Posterior cingulate gyrus (tissue), 11 donors: ENCODE results near the gene KEL.
"Not testable (repeated sequence)": the region's sequence is repeated elsewhere in the genome, so short reads cannot be mapped to it uniquely, and the experiment has no call there.

Experiments
- DNase-seq, 10 donors: peaks; one replicate each; pipeline versions ENCODE4 v3.0.0 to v3.0.0-alpha.2; 2020 to 2021; ENCODE audit warnings: mixed read lengths in 3 of 10
- intact Hi-C: fragments of 100-400 bp; cut with DNase I; formaldehyde crosslinking; loops from one replicate; pipeline ENCODE4 v1.15.1; 2023

Gene KEL, protein sequence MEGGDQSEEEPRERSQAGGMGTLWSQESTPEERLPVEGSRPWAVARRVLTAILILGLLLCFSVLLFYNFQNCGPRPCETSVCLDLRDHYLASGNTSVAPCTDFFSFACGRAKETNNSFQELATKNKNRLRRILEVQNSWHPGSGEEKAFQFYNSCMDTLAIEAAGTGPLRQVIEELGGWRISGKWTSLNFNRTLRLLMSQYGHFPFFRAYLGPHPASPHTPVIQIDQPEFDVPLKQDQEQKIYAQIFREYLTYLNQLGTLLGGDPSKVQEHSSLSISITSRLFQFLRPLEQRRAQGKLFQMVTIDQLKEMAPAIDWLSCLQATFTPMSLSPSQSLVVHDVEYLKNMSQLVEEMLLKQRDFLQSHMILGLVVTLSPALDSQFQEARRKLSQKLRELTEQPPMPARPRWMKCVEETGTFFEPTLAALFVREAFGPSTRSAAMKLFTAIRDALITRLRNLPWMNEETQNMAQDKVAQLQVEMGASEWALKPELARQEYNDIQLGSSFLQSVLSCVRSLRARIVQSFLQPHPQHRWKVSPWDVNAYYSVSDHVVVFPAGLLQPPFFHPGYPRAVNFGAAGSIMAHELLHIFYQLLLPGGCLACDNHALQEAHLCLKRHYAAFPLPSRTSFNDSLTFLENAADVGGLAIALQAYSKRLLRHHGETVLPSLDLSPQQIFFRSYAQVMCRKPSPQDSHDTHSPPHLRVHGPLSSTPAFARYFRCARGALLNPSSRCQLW

GRCh38 chr7:142961973-142962926 is at the start of gene KEL:
Gene KEL (minus strand): TSS chr7:142962363. CDS start chr7:142962206, 157 bp downstream.
- intact Hi-C loops = no loop called here
- DNase-seq = no peak

DNA sequence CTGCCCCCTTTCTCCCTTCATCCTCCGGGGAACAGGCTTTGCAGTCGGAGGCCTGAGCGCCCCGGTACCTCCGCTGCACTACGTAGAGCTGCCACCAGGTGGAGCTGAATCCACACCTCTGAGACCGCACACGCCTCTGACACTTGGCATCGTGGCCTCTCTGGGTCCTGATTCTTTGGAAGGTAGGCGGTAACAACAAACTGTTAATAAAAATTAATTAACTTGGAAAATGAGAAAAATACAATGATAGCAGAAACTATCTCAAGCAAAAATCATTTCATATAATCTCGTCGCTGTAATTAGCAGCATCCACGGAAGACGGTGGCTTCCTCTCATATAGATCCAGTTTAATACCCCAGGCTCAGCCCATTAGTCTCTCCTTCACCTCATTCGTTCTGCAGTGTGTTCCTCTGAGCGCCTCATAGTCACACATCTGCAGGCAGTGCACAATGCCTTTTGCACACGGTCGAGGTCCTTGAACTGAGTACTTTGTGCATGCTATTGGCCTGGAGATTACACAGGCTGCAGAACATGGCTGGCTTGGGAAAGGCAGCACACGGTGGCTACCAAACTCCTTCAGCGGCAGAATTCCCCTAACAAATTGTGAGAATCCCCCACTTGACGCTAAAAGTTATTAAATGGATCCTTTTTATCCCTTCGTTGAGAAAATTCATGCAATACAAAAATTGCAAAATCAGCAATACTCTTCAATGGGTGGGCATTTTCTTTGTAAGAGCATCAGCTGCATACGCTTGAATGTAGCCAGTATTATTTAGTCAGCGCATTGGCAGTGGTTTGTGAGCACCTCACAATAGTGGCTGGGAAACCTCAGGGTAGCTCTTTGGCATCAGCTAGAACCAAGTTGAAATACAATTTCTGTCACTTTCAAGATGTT is 46.1 kb upstream of the KEL start:
- DNase-seq = peak; percentile 66 to 97 (median 84)
- intact Hi-C loops = loop anchor here (1.0 to 2.0 kb wide), 2 partner anchors 155 to 207 kb away; no protein-coding TSS in a partner anchor

- DNase-seq = no peak
- intact Hi-C loops = no loop called here
Measured at GRCh38 chr7:143005632-143006260, 43.6 kb upstream of the KEL start.

GRCh38 chr7:143003393-143004051 is 41.4 kb upstream of the KEL start:
- intact Hi-C loops = loop anchor here (2.0 kb wide), 1 partner anchor 149 kb away; the partner anchor contains the start of gene EPHB6
- DNase-seq = no peak

DNA sequence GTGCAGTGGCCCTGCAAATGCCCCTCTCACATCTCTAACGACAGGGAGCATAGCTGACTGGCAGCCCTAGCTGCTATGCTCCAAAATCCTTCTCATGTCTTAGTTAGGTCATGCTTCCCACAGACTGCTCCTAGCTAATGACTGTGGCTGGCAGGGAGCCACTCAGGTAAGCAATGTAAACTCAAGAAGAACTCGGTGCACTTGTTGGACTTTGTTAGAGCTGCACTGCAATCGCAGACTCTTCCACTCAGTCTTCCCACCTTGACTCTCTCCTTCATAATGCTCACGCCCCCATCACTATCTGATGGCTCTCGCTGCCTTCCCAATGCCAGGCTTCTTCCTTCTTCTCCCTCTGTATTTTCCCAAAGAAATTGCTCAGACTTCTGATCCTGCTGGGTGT is 40.7 kb upstream of the KEL start:
- no peak for DNase-seq
- intact Hi-C loops = loop anchor here (2.0 kb wide), 1 partner anchor 148 kb away; the partner anchor contains the start of gene EPHB6

DNA sequence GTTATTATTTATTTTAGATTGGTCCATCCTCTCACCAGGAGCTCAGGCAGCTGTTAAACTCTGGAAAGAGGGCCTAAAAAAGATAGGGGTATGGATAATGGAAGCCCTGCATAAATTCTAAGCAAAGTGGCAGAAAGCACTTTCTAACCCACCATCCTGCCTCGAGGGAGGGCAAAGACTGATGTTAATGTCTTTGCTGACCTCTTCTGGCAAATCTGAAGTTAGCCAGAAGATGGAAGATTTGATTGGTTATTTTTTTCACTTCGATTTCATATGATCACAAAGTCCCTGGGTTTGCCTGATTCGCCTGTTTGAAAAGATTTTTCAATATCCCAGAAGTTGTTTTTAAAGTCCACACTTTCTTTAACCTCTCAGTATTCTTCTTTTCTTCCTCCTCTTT is 39.9 kb upstream of the KEL start:
- DNase-seq = no peak
- intact Hi-C loops = loop anchor here (2.0 kb wide), 1 partner anchor 147 kb away; the partner anchor contains the start of gene EPHB6

DNA sequence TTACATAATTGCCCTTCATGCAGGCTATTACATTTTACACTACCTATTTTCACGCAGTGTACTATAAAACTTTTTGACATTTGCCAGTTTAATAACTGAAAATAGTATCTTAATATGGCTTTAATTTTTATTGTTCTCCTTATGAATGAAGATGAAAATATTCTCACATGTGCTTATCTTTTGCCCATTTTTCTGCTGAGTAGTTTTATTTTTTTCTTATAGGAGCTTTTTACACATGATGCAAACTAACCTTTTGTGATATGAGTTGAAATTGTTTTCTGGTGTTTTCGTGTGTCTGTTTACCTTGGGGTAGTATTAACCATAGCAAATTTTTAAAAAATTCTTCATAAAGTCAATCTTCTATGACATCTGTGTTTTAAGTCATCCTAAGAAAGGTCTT is 38.5 kb upstream of the KEL start:
- intact Hi-C loops = no loop called here
- DNase-seq = no peak

DNA sequence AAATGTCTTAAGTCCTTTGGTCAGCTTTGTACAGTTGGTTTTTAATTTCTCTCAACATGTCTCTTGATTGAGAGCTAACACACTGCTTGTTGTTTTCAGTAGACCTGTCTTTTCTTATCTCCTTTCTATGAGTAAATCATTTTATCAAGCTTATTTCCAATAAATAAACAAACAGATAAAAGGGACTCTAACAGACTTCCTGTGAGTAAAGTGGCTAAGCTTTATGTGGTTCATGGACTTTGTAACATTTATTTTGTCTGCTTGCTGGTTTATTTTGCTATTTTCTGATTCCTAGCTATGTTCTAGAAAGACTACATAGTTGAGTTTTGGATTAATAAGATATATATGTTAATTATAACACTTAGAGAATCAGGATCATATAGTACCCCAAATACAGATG is 37.6 kb upstream of the KEL start:
- DNase-seq = no peak
- intact Hi-C loops = no loop called here

DNA sequence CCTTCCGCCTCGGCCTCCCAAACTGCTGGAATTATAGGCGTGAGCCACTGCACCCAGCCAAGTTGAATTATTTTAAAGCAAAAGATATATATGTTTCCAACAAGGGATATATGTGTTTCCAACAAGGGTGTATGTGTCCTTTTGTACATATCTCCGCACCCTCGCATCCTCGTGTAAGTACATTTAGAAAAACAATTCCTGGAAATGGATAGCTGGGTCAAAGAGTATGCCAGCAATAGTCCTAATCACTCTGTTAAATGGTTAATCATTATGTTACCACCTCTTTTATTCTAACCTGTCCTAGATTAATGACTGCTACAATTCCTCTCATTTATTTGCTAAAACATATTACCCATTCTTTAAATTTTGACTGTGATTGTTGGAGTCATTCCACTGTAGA is 36.8 kb upstream of the KEL start:
- no peak for DNase-seq
- intact Hi-C loops = no loop called here

GRCh38 chr7:142997456-142997989 is 35.4 kb upstream of the KEL start:
- DNase-seq = no peak
- intact Hi-C loops = no loop called here

DNA sequence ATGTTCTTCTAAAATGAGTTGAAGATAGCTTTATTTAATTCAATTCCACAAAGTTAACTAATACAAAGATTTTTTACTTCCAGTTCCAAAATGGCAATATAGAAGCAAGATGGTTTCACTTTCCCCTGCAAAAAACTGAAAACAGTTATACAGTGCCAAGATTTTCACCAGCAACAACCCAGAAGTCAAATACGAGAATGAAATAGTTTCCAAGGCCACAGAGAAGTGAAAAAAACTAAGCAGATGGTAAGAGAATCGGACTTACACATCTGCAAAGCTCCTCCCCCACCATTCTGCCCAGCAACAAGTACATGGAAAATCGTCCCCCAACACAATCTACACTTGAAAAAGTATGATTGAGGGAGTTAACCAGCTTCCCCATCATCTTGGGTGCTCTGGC is 30.3 kb upstream of the KEL start:
- DNase-seq = no peak
- intact Hi-C loops = no loop called here

DNA sequence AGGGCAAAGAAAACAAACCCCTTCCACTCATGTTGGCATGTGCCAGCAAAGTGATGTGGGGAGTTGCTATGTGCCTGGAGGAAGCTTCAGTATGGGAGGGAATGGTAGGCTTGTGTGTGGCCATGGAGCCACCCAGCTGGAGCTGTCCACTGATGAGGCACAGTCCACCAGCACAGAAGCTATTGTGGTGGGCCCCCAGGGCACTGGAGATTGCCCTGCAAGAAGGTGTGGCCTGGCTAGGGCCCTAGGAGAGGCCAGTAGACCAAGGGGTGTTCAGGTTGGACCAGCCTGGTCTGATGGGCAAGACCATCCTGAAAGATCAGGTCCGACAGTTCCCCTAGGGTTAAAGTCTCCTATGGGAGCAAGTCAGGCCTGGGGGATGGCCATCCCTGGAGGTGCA is 22.1 kb upstream of the KEL start:
- peak in 1 of 10 donors; percentile 75 for DNase-seq
- intact Hi-C loops = no loop called here

- peak in 1 of 10 donors; percentile 75 for DNase-seq
- intact Hi-C loops = no loop called here
Measured at GRCh38 chr7:142983825-142984224, 21.7 kb upstream of the KEL start.

GRCh38 chr7:142978402-142978801 is 16.2 kb upstream of the KEL start:
- DNase-seq, intact Hi-C loops: not testable (repeated sequence)

DNA sequence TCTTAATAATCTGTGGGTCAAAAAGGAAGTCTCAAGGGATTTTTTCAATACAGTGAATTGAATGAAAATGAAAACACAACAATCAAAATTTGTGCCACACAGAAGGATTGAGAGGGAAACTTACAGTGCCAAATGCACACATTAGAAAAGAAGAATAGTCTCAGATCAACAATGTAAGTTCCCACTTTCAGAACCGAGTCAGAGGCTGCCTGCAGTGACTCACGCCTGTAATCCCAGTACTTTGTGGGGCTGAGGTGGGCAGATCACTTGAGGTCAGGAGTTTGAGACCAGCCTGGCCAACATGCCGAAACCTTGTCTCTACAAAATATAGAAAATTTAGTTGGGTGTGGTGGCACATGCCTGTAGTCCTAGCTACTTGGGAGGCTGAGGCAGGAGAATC is 12.5 kb upstream of the KEL start:
- no peak for DNase-seq
- intact Hi-C loops = no loop called here

DNA sequence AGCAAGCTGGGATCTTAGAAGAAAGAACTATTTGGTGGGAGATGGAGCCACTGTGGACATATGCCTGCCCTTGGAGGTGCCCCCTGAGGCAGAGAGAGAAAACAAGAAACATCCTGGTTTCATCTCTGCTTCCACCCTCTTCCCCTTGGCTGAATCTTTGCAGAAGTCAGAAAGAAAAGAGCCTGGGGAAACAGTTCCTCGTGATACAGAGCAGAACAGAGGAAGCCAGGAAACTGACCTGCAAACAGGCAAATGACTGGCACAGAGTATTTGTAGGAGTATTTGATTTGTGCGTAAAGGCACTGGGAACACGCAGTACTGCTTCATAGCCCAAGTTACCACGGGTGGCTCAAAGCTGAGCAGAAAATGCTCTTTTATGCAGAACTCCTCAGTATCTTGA is 7.0 kb upstream of the KEL start:
- no peak for DNase-seq

GRCh38 chr7:142968229-142968628 is 6.1 kb upstream of the KEL start:
- no peak for DNase-seq
- intact Hi-C loops = no loop called here

More for the DNA sequence above, 7.0 kb upstream of the KEL start:
- intact Hi-C loops = no loop called here
